Measurements from ENCODE around the gene IFI27L1. TPM values are rescaled to one million over a fixed set of nuclear protein-coding genes. Genes with fewer than 3 reads are reported as not detected.

Gene IFI27L1
- total and polyA plus RNA-seq, 2 donors (not counting 3 experiments of a cell fraction or from before 2014, with no cell fraction given), result 31.1 to 38.1 TPM

- Histone ChIP-seq H4K20me1 (replicated peaks; ENCODE audit: control insufficient read depth, extremely low read depth, insufficient read depth, low read length) (no peaks in the 10 kb centered on the region), H3K4me2 (ENCODE audit: insufficient read depth, low read length) (no peak overlapping the region), H3K9me1 (replicated peaks; ENCODE audit: control insufficient read depth, extremely low read depth, insufficient read depth, low read length) (no peaks in the 10 kb centered on the region), H3K27me3 (ENCODE audit: control insufficient read depth in 2 of 2, insufficient read depth in 2 of 2, low read length in 2 of 2) (no peaks in the 10 kb centered on the region), H3K27ac (ENCODE audit: insufficient read depth, low read depth, low read length) (no peak overlapping the region), H3K79me2 (ENCODE audit: control insufficient read depth, insufficient read depth, low read length) (no peaks in the 10 kb centered on the region), H3K4me1 (ENCODE audit: control insufficient read depth, extremely low read depth, insufficient read depth, low read length) (no peaks in the 10 kb centered on the region), H3K9me3 (replicated peaks; ENCODE audit: control insufficient read depth, insufficient read depth, low read length) (no peaks in the 10 kb centered on the region), H3K36me3 (ENCODE audit: control insufficient read depth in 2 of 2, extremely low read depth in 1 of 2, insufficient read depth in 2 of 2, low read length in 2 of 2) (no peaks in the 10 kb centered on the region), H3K9ac (replicated peaks; ENCODE audit: extremely low read depth, insufficient read depth, low read length) (no peak overlapping the region), H2AFZ (ENCODE audit: low read depth, low read length) (no peak overlapping the region), H3K4me3 (replicated peaks in 1 of 3; ENCODE audit: insufficient read depth in 1 of 3, low read depth in 1 of 3, low read length in 3 of 3) (no peak overlapping the region)
- intact Hi-C loops (cut with micrococcal nuclease), result no loop called here
- POLR2A ChIA-PET, result no interaction called here
- FAIRE-seq, result no peak
- CTCF ChIA-PET, result interaction anchor here (1.9 kb wide), 1 partner anchor 10 kb away, joined by 7 read pairs; no protein-coding TSS in a partner anchor
- TF ChIP-seq POLR2AphosphoS5 (IDR thresholded peaks at IDR 0.05; ENCODE audit: insufficient read depth, low read depth, low read length) (no peak), EZH2 (IDR thresholded peaks at IDR 0.05; ENCODE audit: borderline replicate concordance, low read depth, low read length, severe bottlenecking) (no peak), MAX (IDR thresholded peaks at IDR 0.05; ENCODE audit: insufficient read depth, insufficient read length) (no peak), FOS (IDR thresholded peaks at IDR 0.05; ENCODE audit: borderline replicate concordance, insufficient read depth, low read length) (no peak), MYC (IDR thresholded peaks at IDR 0.05; ENCODE audit: low read depth, low read length) (no peak), JUN (IDR thresholded peaks at IDR 0.05; ENCODE audit: borderline replicate concordance, insufficient read depth, insufficient read length, low read depth) (no peak), CTCF (IDR thresholded peaks at IDR 0.05; ENCODE audit: extremely low read depth in 1 of 2, insufficient read depth in 1 of 2, low read depth in 1 of 2, low read length in 2 of 2) (no peak), POLR2A (IDR thresholded peaks at IDR 0.05; ENCODE audit: low read depth, low read length) (no peak), GATA2 (IDR thresholded peaks at IDR 0.05; ENCODE audit: insufficient read depth, insufficient read length, low read depth, low read length) (no peak)
- dilution Hi-C loops (cut with MboI; ENCODE audit: extremely low pct_ligation_motif_present, low sequenced_read_pairs), result no loop called here
- no TSS peak for BruUV-seq (replicated peaks)
- DNase-seq (ENCODE audit: low read depth, low spot score), result no peak
These were observed 41.3 kb downstream of the IFI27L1 start for GRCh38 chr14:94122438-94122837.

All from endothelial cell of umbilical vein (primary cell).